Measurements from ENCODE around the gene TWNK.

The TWNK gene

DNA sequence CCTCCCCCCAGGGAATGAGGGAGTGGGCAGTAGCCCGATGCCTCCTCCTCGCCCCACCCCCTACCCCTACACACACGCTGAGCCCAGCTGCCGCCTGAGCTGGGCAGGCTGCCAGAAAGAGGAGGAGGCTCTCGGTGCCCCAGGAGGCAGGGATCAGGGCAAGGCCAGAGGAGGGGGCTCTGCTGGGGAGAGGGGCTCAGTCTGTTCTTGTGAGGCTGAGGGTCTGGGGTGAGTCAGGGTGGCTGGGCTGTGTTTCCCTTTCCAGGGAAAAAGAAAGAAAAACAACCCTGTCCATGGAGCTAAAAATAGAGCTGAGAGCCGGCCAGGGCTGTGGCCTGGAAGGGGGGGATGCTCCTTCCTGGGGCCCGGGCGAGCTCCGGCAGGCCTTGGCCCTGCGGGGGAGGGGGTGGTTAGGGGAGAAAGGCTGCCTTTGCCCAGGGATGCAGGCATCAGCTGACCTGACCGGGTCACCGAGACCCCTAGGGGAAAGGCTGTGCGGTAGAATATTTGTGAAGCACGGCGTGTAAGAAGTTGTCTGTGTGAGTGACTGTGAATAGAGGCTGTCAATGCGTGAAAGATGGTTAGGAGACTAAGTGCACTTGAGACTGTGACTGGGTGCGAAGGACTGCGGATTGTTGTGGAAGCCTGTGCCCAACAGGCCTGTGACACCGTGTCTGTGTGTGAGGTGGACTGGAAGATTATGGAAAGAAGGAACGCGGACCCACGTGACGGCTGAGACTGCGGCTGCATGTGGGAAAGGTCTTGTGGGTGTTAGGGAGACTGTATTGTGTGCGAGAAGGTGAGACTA lies 11.0 kb downstream of the TWNK start:
- DNase-seq: peak; percentile 64

DNA sequence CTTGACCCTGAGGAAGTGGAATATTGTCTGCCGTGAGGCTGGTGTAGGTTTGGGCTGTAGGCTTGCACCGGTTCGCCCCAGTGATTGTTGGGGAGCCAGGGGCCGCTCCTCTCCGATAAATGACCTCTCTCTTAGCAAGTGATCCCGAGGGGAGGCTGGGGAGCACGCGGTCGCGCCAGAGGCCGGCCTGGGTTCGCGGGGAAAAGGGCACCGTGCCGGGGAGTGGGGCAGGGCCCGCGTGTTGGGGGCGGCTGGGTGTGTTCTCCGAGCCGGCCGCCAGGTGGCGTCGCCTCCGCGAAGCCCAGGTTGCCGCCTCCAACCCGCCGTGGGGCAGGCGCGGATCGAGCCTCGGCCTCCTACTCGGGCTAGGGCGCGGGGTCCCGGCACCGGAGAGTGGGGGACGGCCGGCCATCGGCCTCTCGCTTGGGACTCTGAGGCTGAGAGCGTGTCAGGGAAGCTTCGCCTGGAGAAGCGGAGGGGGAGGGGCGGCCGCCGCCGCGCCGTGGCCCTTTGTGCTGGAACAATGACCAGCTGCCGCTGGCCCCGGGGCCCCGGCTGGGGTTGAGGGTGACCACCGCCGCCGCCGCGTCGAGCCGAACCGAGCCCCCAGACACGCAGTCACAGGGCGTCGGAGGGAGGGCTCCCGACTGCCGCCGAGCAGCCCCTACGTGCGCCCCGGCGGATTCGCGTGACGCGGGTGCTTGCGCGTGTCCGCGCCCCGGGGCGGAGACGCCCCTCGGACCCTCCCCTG lies 11.8 kb downstream of the TWNK start:
- DNase-seq: peak; percentile 53

DNA sequence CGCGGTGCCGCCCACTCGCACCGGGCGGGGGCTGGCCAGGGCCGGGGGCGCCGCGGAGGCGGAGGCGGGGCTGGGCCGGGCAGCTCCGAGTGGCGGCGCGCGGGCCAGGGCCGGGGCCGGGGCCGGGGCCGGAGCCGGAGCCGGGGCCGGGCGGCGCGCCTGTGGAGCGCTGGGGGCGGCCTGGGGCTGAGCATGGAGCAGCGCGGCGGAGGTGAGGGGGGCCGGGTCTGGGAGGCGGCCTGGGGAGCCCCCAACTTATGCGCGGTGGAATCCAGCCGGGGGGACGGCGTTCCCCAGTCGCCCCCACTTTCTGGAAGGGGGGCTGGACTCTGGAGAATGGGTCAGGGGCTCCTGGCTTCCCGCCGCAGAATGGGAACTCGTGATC lies 12.4 kb downstream of the TWNK start, which contains the start of gene LZTS2:
Gene LZTS2 (plus strand): TSS at position 67 of the 385 bp plus-strand sequence. CDS start 2,731 bp downstream, outside the sequence.
- DNase-seq: no peak

DNA sequence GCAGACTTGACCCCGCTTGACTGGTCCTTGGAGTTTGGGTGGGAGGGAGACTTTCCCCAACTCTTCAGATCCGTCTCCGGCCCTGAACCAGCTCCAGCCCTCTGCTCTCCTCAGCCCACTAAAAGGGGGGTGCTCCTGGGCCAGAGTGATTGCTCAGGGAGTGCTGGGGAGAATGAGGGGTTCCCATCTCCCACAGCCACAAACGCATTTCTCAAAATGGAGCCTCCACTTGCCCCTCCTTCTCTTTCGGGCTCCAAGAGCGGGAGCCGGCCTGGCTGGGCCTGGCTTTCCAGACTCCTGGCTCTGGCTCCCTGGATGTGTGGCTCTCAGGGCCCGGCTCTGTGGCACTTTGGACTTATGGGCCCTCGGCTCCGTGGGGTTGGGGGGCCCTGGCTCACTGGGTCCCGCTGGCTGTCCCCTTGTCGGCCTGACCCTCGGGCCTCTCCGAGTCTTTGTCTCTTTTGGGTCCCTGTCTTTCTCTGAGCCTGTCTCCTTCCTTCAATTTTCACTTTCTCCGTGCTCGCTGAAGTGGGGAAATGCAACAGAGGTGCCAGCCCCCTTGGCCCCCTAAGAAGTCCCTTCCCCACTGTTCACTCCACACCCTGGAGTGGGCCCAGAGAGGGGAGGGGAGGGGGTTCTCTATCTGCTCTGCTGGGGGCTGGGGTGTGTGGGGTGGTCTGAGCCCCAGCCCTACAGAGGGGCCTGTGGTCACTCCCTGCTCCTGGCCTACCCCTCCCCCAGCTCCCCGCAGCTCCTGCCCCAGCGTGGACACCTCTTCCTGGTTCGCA lies 13.0 kb downstream of the TWNK start:
- DNase-seq: peak; percentile 19

DNA sequence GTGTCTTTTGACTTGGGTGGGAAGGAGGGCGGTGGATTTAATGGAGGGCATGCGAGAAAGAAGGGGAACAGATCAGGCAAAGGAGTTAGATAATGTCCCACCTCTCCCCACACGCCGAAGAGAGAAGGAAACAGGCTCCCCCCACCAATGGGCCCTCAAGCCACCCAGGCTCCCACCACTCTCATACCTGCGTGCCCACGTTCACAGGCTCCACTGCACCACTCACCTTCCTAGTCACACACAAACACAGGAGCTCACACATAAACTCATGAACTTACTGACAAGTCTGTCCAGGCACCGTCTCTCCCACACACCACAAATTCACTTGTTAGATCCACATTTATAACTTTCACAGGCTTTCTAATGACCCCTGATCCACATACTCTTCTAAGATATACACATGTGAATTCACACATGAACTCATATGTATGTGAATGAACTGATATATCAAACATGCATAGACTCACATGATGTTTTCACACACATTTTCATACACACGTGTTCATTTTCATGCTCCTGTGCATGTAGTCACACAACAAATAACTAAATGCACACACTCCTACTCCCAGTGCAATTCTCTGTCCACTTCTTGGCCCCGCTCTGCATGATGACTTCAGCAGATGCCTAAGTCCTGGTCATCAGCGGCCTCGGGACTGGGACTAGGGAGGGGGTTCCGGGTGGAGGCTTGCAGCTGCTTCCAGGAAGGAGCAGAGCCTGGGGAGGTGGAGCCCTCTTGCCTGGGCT lies 13.7 kb downstream of the TWNK start:
- DNase-seq: no peak

DNA sequence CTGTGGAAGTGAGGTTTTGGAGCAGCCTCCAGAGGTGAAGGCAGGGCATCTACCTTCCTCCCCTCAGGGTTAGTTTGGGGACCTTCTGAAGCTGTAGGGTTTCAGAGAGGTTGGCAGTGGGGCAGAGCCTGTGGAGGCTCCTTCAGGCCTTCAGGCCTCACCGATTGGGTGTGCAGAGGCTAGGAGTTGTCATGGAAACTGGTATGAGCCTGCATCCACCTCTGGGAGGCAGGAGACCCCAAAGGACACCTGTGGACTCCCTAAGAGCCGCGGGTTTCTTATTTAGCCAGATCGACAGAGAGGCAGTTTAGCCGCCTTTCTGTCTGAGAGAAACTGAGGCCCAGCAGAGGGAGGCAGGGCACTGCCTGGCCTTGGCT lies 14.3 kb downstream of the TWNK start:
- no peak for DNase-seq

DNA sequence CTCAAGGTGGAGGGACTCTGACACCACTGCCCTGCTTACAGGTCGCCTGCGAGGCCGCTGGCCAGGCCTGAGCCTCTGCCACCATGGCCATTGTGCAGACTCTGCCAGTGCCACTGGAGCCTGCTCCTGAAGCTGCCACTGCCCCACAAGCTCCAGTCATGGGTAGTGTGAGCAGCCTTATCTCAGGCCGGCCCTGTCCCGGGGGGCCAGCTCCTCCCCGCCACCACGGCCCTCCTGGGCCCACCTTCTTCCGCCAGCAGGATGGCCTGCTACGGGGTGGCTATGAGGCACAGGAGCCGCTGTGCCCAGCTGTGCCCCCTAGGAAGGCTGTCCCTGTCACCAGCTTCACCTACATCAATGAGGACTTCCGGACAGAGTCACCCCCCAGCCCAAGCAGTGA lies 15.1 kb downstream of the TWNK start:
- DNase-seq: no peak

DNA sequence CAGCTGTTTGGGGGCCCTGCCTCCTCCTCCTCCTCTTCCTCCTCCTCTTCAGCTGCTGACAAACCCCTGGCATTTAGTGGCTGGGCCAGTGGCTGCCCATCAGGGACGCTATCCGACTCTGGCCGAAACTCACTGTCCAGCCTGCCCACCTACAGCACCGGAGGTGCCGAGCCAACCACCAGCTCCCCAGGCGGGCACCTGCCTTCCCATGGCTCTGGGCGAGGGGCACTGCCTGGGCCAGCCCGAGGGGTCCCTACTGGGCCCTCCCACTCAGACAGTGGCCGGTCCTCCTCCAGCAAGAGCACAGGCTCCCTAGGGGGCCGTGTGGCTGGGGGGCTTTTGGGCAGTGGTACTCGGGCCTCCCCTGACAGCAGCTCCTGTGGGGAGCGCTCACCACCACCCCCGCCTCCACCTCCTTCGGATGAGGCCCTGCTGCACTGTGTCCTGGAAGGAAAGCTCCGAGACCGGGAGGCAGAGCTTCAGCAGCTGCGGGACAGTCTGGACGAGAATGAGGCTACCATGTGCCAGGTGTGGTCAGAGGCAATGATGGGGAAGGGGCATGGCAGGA lies 16.4 kb downstream of the TWNK start:
- DNase-seq: no peak

DNA sequence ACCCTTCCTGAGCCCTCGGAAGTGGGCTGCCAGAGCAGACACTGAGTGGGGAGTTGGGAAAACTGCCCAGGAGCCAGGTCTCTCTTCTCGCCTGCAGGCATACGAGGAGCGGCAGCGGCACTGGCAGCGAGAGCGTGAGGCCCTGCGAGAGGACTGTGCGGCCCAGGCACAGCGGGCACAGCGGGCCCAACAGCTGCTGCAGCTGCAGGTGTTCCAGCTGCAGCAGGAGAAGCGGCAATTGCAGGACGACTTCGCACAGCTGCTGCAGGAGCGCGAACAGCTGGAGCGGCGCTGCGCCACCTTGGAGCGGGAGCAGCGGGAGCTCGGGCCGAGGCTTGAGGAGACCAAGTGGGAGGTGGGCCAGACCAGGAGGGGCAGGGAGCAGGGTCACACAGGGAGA lies 18.0 kb downstream of the TWNK start:
- no peak for DNase-seq

DNA sequence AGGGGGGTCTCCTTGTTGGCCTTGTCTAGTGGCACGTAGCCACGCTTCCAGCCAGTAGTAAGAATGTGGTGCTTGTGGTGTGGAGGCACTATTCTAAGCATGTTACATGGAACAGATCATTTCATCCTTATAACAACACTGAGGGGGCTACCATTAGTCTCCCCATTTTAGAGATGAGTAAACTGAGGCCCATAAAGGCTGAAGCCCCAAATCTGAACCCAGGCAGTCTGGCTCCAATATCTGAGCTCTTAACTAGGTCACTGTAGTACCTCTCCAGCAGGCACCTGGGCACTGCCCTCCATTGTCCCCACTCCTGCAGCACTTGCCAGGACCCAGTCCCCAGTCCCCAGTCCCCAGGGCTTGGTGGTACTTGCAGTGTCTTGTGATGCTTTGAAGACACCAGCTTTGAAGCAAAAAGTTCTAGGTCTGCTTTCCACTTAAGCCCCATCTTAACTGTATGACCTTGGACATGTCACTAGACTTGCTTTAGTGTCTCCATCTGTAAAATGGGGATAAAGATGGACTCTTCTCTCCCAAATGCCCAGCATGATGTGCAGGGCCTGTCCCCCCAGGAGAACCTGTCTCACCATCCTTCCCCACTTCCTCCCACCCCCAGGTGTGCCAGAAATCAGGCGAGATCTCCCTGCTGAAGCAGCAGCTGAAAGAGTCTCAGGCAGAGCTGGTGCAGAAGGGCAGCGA lies 18.7 kb downstream of the TWNK start:
- DNase-seq: no peak

DNA sequence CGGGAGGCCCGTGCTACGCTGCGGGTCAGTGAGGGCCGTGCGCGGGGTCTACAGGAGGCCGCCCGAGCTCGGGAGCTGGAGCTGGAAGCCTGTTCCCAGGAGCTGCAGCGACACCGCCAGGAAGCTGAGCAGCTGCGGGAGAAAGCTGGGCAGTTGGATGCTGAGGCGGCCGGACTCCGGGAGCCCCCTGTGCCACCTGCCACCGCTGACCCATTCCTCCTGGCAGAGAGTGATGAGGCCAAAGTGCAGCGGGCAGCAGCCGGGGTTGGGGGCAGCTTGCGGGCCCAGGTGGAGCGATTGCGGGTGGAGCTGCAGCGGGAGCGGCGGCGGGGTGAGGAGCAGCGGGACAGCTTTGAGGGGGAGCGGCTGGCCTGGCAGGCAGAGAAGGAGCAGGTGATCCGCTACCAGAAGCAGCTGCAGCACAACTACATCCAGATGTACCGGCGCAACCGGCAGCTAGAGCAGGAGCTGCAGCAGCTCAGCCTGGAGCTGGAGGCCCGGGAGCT lies 19.3 kb downstream of the TWNK start:
- no peak for DNase-seq

DNA sequence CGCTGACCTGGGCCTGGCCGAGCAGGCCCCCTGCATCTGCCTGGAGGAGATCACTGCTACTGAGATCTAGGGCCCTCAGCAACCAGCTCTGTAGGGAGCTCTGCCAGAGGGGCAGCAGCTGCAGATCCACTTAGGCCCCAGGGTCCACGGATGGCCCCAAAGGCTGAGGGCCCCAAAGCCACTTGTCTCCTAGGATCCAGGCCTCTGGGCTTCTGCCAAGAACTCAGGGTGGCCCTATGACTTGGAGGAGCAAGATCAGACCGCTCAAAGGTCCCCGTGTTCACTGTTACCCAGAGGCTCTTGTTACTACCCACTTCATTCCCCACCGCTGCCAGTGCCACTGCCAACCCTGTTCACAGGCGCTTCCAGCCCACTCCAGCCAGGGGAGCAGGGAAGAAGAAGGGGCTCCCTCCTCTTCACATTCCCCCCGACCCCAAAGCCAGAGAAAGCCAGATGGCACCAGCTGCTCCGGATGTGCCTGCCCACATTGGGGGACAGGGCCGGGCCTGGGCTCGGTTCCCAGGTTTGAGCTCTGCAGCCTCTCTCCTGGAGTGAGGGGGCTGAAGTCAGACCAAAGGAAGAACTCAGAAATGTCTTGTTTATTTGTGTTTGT lies 19.9 kb downstream of the TWNK start:
- DNase-seq: no peak

DNA sequence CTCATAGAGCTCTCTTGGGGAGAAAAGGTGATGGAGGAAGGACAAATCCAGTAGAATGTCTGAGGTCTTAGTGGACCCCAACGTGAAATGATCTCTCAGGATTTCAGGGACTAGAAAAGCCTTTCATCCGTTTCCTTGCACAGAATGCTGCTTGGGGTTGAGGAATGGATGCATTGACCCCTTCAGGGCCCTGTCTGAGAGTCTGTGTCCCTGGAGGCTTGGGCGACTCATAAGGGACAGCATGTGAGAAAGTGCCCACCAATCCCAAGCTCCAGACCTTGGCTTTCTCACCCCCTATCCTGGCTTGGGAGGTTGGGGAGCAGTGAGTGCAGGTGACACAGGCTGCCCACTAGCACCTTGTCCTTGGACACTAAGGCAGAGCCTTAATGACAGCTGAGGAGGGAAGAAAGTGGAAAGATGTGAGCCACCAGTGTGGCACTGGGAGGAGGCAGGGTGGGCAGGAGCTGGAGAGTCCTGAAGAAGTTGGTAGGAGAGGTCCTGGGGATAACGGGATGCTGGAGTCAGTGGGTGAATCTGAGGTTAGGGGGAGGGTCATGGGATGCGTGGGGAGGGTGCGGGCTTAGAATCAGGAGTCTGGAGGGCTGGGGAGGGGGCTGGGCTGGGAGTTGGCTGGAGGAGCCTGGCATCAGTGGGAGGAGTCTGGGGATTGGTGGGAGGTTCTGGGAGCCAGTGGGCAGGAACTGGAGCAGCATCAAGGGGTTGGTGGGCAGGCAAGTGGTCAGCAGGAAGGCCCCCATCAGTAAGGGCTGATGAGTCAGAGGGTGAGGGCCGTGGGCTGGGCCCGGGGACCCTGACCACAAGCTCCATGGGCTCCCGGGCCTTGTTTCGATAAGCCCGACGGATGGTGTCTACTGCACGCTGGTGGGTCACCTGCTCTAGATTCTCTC lies 20.8 kb downstream of the TWNK start:
- no peak for DNase-seq

DNA sequence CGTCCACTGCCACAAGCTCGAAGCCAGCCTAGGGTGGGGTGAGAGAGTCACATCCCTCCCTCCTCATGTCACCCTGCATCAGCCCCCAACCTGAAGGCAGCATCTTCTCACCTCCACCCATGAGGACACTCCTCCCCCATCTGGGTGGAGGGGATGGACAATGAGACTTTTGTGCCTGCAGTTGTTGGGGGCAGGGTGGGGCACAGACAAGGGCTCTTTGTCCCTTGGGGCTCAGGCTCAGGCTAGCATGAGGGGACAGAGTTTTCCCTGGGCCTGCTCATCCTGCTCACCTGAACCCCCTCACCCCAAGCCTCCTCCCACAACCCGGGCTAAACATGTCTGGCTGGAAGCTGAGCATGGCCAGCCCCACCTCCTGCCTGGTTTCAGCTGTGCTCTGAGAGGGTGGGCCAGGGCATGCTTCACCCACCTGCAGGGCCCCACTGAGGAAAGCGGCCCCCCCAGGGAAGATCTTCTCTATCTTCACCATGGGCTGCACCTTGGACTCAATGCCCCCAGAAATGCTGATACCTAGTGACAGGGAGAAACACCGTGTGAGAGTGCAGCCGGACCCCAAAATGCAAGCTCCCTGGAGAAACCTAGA lies 21.6 kb downstream of the TWNK start:
- no peak for DNase-seq

DNA sequence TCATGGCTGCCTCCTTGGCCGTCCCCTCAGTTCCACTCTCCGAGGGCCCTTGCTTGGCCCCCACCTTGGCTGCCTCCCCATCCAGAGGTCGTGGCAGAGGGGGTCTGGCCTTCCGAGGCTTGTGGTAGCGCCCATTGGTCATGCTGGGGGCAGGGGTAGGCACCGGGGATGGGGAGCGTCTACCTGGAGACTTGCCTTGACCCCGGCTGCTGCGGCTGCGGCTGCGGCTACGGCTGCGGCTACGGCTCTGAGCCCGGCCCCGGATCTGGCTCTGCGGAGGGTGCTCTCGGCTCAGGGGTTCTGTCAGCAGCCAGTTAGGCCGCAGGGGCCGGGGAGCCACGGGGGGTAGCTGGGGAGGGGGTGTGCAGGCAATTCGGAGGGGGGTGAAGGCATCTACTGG lies 23.0 kb downstream of the TWNK start:
- DNase-seq: no peak

DNA sequence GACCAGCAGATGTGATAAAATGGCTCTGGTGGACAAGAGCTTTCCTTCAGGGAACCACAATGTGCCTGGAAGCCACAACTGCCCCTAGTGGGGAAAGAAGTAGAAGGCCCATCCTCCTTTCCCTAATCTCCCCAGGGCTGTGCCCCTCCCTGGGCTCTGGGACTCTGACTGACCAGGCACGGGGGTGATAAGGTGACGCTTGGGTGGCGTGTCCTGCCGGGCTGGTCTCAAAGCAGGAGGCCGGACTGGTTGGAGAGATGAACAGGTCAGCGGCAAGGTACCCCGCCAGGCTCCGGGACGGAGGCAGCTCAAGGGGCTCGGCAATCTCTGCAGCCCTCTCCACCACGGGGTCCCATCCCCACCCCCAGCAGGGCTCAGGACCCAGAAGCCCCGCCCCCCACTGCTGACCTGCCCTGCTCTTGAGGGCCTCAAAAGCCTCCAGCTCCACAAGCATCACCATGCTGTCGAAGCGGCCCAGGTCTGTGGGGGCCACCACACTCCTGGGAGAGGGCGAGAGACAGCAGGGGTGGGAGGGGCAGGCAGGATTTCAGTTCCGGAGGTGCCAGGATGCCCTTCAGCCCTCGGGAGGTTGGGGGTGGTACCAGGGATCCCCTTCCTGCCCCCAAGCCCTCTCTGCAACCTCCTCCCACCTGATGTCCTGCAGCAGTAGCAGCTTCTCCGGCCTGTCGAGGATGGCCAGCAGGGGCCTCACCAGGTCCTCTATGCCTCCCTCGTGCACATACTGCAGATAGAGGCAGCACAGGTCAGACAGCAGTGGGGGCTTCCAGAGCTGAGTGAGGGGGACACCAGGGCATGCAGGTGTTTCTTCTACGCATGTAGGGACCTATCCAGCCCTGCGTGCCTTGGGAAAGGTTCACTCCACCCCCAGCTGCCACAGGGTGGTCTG lies 24.4 kb downstream of the TWNK start:
- DNase-seq: no peak

DNA sequence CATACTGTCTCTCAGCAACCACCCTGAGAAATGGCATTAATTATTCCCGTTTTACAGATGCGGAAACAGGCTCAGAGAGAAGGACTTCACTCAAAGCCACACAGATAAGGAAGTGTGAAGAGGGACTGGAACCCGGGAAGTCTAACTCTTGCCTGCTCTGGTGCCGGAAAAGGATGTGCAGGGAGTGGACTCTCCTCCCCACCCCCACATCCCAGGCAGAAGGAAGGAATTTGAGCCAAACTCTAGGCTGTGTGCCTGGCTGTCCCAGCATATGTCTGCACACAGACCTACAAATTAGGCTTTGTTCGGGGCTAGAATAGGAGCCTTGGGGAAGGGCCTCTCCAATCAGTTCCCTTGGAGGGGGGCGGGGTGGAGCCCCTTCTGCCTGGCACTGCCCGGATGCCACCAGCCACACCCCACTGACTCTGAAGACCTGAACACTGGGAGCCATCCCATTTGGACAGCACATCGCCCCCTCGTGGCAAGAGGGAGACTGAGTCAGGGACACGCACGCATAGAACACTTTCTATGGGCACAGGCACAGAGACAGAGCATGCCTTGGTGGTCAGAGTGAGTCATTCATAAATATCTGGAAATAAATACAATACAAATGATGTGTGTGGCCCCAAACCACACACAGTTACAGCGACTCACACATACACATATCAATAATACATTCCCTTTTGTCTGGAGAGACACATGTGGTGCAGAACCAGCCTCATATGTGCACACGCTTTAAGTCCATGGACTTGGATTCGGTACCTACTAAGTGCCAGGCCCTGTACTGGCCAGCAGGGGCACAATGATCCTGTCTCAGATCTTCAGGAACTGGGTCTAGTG lies 25.4 kb downstream of the TWNK start:
- DNase-seq: peak; percentile 74
